Activated T-cell treated with anti-CD3 and anti-CD28 coated beads, Interleukin-2, amount 50 U/mL, for 48 hours (primary cell): ENCODE measurements around the gene DENND1B.
A peak's percentile ranks its signal among the peaks of the same experiment; 100 is the strongest.
"Not testable (repeated sequence)": the region's sequence is repeated elsewhere in the genome, so short reads cannot be mapped to it uniquely, and the experiment has no call there.

ENCODE experiments used
- DNase-seq, 2 experiments: peaks; one replicate each; pipeline ENCODE4 v3.0.0-alpha.2; 2020

The DENND1B gene

GRCh38 chr1:197619008-197619640 is 156.2 kb downstream of the DENND1B start:
- DNase-seq, result no peak

DNA sequence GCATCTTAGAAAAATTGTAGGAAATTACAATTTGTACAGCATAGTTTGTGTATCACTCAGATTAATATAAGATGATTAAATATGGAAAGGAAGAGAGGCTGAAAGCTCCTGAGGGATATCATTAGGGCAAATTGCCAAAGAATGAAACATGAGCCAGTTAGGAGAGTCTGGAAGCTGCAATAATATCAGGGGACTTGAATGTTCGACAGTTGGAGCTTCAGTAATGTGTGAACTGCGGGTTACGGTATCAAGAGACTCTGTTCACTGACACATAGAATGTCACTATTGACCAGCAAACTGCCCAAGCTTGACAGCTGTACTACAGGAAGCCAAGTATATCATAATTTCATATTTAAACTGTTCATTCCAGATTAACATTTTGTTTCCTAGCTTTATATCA is 157.2 kb downstream of the DENND1B start:
- no peak for DNase-seq

- no peak for DNase-seq
Measured at GRCh38 chr1:197615693-197616011, 159.6 kb downstream of the DENND1B start.

- DNase-seq, result peak in 1 of 2 experiments; percentile 22
Measured at GRCh38 chr1:197614916-197615692, 160.2 kb downstream of the DENND1B start.

DNA sequence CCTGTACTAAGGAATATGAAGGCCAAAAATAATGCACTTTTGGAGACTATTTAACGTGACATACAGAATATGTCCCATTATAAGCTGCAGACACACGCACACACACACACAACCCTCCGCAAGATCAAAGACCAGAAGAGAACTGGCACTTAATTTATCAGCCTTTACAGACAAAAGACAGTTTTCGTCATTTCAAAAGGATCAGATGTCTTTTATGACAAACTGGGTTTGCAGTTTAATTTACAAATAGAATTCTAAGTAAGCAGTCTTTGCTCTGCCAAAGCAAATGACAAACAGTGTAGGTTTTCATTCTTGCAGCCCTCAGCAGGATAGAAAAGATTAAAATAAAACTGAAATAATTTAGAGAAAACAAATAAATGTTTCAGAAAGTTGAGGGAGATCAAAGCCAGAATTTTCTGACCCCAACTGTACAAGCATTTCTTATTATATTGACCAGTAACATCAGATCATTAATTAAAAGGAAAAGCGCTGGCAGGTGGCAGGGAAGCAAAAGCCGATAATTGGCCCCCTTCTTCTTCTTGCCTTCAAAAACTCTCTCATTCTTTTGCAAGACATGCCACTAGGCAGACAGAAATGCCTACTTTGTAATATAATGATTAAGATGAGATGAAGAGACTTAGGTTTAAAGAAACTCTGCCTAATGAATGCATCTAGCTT is 169.0 kb downstream of the DENND1B start:
- DNase-seq, result no peak

GRCh38 chr1:197604302-197604701 is 171.0 kb downstream of the DENND1B start:
- no peak for DNase-seq

GRCh38 chr1:197600751-197601150 is 174.5 kb downstream of the DENND1B start:
- DNase-seq, result no peak

DNA sequence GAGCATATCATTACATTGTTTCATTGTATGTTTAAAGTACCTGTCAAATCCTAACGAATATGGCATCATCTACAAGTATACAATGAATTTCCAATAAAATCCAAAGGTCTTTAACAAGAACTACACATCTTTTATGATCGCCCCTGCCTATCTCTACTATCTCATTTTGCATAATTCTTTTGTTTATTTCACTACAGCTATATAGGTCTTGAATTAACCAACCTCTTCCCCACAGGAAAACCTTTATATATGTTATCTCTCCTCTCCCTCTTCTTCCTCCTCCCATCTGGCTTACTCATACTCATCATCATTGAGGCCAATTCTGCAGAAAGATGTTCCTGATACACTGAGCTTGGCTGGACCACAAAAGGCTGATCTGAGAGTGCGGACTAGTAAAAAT is 175.5 kb downstream of the DENND1B start:
- no peak for DNase-seq

GRCh38 chr1:197598935-197599334 is 176.3 kb downstream of the DENND1B start:
- DNase-seq, result no peak

- no peak for DNase-seq
Measured at GRCh38 chr1:197595304-197595904, 179.9 kb downstream of the DENND1B start.

DNA sequence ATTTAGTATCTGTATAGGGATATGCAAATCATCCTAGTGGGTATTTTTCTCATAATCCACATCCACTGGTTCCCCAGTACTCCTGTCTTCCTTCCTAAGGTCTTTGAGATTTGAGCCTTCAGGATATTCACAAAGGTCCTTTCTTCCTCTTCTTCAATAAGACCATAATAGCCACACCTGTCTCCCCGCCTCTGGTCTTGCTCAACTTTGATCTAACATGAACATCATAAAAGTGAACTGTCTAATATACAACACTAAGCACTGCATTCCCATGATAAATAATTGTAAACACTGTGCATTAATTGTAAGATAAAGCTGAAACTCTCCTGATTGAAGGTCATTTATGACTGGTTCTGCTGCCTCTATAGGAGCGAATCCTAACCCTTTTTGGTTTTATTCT is 184.6 kb downstream of the DENND1B start:
- no peak for DNase-seq

DNA sequence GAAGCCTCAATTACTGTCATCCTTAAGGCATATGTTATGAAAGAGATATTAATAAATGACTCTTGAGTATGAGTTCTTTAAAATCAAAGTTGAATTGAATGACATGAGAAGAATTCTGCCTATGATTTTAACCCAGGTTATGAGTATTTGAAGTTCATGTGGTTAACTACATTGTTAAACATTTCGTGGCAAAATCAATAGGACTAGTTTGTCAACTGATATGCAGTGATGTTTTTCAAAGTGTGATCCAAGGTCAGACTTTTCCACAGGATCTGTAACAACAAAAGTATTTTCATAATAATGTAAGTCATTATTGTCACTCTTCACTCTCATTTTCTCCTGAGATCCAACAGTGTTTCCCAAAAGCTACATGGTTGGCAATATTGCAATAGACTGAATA is 189.5 kb downstream of the DENND1B start:
- no peak for DNase-seq

GRCh38 chr1:197577580-197577979 is 197.7 kb downstream of the DENND1B start:
- DNase-seq, result no peak

GRCh38 chr1:197575531-197575930 is 199.7 kb downstream of the DENND1B start:
- not testable (repeated sequence) for DNase-seq

GRCh38 chr1:197572169-197572568 is 203.1 kb downstream of the DENND1B start:
- no peak for DNase-seq

GRCh38 chr1:197567442-197567841 is 207.8 kb downstream of the DENND1B start:
- DNase-seq, result no peak

DNA sequence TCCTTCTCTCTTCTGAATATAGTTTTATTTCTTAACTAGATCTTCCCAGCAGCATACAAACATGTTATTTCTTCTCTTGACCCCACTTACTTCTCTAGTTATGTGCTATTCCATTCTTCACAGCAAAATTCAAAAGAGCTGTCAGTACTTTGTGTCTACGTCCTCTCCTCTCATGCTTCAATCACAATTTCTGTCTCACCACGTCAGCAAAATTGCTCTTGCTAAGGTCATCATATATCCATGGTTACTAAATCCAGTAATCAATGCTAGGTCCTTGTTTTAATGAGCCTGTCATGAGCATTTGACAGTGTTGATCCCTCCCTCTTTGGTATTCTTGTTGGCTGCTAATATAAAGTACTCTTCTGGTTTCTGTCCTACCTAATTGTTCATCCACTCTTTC is 214.2 kb downstream of the DENND1B start:
- no peak for DNase-seq

DNA sequence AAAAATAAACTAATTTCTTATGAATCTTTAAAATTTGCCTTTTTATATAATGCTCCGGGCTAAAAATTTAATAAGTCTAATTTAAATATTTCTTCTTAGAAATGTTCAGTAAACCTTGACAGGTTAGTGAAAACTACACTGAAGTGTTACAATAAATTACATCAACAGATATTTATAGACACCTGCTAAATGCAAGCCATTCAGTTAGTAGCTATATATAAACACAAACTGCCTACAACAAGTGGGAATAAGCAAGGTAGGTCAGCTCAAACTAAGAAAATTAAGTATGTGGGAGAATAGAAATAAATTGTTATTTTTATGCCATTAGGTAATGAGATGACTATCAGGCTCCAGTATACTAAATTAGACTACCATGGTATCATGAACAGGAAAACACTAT is 215.6 kb downstream of the DENND1B start:
- no peak for DNase-seq

- no peak for DNase-seq
Measured at GRCh38 chr1:197559244-197559643, 216.0 kb downstream of the DENND1B start.

- DNase-seq, result no peak
Measured at GRCh38 chr1:197557302-197557701, 218.0 kb downstream of the DENND1B start.

GRCh38 chr1:197553281-197553680 is 222.0 kb downstream of the DENND1B start:
- DNase-seq, result no peak

GRCh38 chr1:197546989-197547388 is 228.3 kb downstream of the DENND1B start:
- DNase-seq, result no peak

DNA sequence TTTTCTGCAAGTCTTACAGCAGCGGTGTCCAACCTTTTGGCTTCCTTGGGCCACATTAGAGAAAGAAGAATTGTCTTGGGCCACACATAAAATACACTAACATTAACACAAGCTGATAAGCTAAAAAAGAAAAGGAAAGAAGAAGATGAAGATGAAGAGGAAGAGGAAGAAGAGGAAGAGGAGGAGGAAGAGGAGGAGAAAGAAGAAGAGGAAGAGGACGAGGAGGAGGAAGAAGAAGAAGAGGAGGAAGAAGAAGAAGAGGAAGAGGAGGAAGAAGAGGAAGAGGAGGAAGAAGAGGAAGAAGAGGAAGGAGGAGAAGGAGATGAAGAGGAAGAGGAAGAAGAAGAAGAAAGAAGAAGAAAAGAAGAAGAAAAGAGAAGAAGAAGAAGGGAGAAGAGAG is 230.7 kb downstream of the DENND1B start:
- no peak for DNase-seq

- DNase-seq, result no peak
Measured at GRCh38 chr1:197544130-197544529, 231.2 kb downstream of the DENND1B start.
